Activated CD8-positive, alpha-beta memory T cell treated with anti-CD3 and anti-CD28 coated beads, Interleukin-2, amount 50 U/mL, for 48 hours (primary cell): ENCODE data around the gene MBOAT2.

Experiments
- DNase-seq: peaks from one replicate; pipeline ENCODE4 v3.0.0-alpha.2; 2020

The MBOAT2 gene

GRCh38 chr2:8893474-8893873, 110.0 kb downstream of the MBOAT2 start:
- no peak for DNase-seq

DNA sequence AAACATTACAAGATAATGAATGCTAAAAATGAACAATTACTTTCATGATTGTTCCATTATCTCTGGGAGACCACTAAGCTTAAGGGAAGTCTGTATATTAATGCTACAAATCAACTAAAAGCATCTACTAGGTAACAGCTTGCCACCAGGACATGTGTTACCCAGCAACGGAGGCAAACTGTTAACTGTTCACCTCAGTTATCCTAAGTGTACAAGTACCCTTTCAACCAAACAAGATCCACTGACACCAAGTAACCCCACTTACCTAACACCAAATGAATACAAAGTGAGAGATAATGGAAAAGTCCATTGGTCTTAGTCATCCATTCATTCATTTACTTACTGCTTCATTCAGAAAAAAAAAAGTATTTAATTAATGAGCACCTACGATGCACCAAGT, 111.4 kb downstream of the MBOAT2 start:
- DNase-seq: no peak

- no peak for DNase-seq
Measured at GRCh38 chr2:8889978-8890377, 113.5 kb downstream of the MBOAT2 start.

- DNase-seq: no peak
Measured at GRCh38 chr2:8888963-8889362, 114.5 kb downstream of the MBOAT2 start.

DNA sequence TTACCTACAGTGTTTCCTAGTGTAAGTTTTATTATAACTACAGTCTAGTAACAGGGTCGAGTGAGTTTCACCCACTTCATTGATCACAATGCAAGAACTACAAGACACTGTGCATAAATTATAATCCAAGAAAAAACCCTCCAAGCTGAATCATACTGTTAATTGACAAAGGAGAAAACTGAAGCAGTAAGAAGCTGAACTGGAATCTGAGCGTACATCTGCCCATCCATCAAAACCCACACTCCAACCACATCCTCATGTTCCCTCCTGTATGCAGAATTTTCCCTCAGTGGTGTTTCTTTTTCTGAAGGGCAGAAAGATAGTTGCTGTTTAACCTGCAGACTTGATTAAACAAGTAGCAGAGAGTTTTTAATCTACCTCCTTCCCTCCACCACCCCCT, 116.6 kb downstream of the MBOAT2 start:
- no peak for DNase-seq

DNA sequence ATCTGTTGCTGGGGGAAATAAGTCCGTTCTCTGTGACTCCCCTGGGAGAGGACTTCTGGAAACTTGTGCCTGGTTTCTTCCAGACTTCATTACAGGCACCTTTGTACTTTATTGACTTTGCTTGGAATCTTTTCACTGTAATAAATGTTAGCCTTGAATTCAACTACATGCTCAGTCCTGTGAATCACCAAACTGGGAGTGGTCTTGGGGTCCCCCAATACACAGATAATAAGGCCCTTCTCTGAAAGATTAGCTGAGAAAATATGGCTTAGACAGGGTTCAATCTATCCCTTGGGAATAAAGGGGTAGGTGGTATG, 117.3 kb downstream of the MBOAT2 start:
- no peak for DNase-seq

DNA sequence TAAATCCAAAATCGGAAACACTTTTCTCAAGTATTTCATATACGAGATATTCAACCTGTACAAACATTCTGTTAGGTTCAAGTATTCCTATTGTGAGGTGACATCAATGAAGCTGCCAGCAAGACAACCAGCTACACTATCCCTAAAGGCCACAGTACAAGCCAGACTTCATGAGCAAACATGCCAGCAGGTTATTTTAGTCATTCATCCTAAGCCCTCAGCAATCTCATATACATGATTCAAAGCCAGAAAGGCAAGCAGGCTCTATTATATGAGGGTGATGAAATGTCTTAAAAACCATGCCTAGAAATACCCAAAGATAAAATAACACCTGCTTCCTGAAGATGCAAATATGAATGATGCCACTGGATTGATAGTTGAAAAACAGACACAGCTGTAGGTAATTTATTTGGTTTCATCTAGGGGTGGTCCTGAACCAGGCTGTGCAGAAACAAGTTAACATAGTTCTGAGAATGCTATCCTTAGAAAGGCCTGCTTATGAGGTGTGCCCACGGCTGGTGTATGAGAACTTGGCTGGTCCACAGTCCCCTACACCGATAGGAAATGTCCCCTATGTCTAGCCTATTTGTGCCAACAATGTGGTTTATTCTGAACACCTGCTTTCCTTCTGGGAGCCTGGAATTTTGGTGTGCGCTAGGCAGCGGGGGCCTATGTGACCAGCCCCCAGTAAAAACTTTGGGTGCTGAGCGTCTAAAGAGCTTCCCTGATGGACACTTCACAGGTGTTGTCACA, 117.9 kb downstream of the MBOAT2 start:
- no peak for DNase-seq

- no peak for DNase-seq
Measured at GRCh38 chr2:8884812-8885211, 118.7 kb downstream of the MBOAT2 start.

DNA sequence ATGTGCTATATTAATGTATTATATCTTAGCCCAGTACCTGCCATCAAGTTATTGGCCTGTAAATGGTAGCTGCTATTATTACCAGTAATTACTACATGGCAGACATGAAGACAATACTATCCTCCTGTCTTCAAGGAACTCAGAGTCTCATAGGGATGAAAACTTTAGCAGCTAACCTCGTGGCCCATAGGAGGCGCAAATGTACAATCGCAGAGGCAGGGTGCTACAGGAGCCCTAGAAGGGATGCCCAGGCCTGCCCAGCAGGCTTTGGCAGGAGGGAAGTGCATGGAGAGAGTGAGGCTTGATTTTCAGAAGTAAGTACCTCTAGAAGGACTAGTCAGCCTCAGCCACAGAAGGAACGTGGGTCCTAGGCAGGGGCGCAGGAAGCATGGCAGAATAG, 121.4 kb downstream of the MBOAT2 start:
- no peak for DNase-seq

DNA sequence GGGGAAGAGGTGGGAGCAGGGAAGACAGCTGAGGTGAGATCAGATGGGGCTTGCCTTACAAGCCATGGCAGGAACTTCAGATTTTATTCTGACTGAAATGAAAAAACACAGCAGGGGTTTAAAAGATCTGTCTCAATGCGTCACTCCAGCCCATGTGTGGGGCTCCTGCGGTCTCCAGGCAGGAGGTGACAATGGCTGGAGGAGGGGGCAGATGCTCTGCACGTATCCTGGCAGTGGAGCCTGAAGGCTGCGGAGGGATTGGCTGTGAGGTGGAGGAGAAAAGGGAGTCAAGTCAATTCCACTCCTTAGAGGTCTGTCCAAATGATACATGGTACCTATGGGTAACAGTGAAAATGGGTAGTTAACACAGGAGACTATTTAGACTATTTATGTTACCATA, 125.6 kb downstream of the MBOAT2 start:
- no peak for DNase-seq

GRCh38 chr2:8877332-8877731, 126.2 kb downstream of the MBOAT2 start:
- DNase-seq: no peak

GRCh38 chr2:8876628-8877027, 126.9 kb downstream of the MBOAT2 start:
- DNase-seq: no peak

DNA sequence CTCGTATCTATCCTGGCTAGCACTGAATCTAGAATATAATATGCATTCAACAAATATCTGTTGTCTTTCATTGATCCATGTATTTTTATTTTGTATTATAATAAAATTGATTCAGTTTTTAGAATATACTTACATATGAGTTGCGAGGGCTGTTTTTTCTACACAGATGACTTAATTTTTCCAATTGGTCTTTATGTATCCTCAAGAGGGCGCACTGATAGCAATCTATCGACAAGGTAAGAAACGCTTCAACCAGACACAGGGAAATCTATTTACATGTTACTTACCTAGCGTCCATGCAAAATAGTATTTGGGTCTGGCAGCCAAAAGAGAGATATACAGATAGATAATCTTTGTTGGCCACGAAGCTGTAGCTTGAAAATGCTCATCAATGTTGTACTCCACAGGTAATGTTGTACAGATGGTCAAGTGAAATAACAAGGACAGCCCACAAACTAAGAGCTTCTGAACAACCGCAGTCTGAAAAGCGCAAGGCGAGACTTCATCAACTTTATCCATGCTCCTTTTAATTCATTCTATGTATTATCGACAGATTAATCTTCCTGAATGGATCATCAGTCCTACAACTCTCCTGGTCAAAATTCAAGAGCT, 130.6 kb downstream of the MBOAT2 start:
- DNase-seq: no peak

GRCh38 chr2:8870441-8870840, 133.0 kb downstream of the MBOAT2 start:
- no peak for DNase-seq

- no peak for DNase-seq
Measured at GRCh38 chr2:8867363-8867762, 136.1 kb downstream of the MBOAT2 start.

DNA sequence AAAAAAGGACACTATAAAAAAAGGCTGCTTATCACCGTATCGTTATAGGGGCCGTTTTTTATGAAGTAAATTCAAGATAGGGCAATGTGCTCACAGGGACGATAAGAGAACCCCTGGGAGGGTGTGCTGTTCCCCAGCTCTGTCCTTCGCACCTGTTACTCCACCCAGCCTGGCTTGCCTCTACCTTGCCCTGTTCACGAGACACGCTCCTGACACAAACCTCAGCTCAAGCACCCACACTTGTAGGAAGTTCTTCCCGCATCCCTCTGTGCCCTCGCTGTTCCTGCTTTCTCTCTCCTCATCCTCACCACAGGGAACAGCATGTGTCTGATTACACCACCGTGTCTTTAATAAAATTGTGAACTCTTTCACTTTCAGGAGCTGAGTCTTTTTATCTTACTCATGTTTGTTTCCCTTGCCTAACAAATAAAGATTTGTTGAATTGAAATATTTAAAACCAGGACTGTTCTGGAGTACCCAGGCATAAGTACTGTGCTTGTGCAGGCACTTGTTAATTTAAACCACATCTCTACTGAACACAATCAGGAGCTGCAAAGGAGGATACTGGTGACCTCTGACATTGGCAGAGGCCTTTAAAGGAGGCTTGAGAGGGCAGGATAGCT, 140.0 kb downstream of the MBOAT2 start:
- no peak for DNase-seq

DNA sequence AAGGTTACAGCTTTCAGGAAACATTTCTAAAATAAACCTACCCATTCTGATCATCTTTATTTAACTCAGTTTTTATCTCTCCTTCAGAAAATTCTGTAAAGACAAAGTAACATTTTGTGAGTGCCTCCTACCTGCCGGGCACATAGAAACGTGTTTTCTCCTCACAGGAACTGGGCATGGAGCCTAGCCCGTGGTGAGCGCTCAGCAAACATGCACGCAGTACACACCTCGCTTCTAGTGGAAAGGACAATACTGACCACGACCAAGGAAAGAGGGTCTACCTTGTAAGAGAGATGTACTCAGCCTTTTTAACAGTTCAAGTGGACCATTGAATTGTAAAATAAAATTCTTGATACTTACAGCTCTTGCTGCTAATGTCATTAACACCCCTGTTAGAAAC, 141.3 kb downstream of the MBOAT2 start:
- DNase-seq: no peak

DNA sequence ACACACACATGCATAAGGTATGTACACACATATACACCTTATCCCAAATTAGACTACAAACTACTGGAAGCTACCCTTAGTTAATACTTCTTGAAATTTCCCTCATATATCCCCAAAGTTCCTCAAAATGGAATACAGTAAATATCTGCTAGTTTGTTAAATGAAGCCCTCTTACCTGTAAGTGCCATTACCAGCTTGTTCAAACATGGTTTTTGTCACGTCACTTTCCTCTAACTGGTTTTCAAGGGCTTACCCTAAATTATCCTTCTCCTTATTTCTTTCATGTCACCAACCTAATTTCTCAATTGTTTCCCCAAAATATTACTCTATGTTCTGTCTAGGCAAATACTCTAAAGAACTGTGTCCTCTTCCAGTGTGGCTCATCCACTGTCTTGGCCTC, 141.7 kb downstream of the MBOAT2 start:
- no peak for DNase-seq

DNA sequence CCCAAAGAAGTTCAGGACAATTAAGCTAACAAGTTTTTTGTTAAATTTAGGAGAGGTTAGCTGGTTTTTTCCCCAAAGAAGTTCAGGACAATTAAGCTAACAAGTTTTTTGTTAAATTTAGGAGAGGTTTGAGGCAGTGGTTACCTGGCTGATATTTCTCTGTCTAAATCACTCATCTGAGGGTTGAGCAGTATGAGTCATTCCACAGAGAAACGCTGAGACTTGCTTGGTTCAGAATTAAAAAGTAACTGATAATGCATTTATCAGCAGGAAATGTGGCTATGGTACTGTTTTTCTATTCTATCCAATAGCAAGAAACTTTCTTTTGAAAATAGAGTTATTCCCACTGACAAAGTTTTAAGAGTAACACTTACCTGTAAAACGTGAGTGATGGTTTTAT, 143.2 kb downstream of the MBOAT2 start:
- DNase-seq: no peak

- no peak for DNase-seq
Measured at GRCh38 chr2:8858910-8859309, 144.6 kb downstream of the MBOAT2 start.

DNA sequence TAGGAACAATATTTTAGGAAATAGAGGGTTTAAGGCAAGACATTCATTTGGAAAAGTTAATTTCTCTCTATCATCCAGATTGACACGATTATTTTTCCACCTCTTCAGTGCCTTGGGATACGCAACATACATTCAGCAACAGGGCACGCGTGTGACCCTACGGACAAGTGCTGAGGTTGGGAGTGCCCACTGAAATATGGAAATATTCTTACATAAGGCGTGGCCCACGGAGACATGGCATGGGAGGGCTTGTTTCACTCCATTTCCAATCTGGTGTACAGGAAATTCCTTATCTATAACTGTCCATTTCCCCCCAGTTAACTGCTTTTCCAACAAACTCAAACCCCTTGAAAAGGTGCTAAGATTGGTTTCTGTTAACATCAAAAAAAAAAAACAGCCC, 145.2 kb downstream of the MBOAT2 start:
- no peak for DNase-seq

DNA sequence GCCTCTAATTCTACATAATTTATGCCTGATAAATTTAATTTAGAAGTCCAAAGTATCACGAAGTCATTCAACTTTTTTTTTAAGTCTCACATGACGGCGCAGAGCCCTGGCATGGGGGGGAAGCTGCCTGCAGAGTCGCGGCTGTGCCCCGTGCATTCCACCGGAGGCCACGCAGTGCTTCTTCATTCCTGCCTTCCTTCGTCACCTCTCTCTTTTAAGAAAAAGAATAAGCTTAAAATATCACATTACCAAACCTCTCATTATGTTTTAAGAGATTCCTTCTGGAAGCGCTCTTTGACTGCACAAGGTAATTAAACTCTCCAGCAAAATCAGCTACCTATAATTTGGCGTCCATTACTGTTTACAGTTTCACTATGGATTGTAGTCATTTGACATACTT, 145.8 kb downstream of the MBOAT2 start:
- no peak for DNase-seq

DNA sequence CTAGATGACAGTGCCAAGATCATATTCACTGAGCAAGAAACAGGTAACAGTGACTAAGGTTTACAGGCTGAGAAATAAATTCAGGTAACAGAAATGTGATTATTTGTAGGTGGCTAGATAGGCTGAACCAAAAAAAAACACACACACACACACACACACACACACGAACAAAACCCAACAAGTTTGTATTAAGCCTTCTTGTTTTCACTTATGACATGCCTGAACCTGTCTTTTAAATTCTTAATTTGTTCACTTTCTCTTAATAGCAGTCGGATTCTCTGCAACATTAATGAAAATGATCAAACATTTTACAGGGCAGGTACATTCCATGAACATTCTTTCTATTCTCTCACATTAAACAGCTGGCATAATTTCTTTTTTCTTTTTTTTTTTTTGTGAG, 147.3 kb downstream of the MBOAT2 start:
- no peak for DNase-seq

- DNase-seq: no peak
Measured at GRCh38 chr2:8855010-8855409, 148.5 kb downstream of the MBOAT2 start.

DNA sequence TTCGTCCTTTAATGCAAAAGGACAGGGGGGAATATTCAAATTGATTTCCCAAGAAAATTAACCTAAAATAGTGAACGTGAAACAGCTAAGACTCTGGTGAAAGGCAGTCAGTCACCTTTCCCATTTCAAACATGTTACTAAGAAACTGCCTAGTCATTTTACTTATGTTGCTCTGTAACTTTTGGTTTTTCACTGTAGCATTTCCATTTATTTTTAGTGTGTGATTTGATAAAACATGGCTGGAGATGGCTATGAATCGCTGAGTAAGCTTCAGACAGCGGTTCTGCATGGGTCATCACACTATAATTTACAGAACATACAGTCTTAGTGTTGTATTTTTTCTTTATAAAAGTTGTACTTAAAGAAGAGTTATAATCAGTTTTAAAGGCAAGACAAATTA, 150.1 kb downstream of the MBOAT2 start:
- no peak for DNase-seq
